Activated CD4-positive, alpha-beta T cell treated with anti-CD3 and anti-CD28 coated beads, Interleukin-2, amount 50 U/mL, for 24 hours (primary cell): Measurements from ENCODE around the gene SACS.
"Not testable (repeated sequence)": the region's sequence is repeated elsewhere in the genome, so short reads cannot be mapped to it uniquely, and the experiment has no call there.

ENCODE experiments used
- DNase-seq, 2 donors: peaks; one replicate each; pipeline ENCODE4 v3.0.0-alpha.2; 2020; ENCODE audit warnings: low read depth in 1 of 2, low spot score in 1 of 2

Gene SACS

DNA sequence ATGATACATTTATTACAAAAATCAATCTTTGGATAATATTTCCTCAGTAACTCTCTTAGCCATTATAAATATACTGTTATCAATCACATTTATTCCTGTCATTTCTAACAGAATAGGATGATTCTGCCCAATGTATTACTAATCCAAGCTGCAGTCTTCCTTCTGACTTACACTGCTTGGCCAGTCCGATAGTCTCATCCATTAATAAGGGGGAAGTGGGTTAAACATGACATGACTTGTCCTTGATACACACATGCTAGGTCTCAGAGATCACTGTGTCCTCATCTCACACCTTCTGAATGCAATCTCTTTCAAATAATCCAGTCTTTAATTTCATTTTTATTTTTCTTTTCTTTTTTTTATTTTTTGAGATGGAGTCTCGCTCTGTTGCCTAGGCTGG lies 18.8 kb downstream of the SACS start:
- no peak for DNase-seq

DNA sequence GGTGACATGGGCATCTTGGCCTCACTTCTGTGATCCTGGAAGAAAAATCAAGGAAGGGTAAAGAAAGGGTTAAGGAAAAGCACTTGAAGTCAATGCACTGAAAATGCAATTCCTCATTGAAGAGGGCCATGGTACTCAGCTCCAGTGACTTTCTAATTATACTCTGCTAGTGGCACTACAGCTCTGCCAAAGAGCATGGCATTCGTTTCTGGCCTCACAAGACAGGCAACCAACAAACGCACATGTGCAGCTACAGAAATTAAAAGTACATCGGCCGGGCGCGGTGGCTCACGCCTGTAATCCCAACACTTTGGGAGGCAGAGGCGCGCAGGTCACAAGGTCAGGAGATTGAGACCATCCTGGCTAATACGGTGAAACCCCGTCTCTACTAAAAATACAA lies 21.8 kb downstream of the SACS start:
- DNase-seq, result no peak

DNA sequence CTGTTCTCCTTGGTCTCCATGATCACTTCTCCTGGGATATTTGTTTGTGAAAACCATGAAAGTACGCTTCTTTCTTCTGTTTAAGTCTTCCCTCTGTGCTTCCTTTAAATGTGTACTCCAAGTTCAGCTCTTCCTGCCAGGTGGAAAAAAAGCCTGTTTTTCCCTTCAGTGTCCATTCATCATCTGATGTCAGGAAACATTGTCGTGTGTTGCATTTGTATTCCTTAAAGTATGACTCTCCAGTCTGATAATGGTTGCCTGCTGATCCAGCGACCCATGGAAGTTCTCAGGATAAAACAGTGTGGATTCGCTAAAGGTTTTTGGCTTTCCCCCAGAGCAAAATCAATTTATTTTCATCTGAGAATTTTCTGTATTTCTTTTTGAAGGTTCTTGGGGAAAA lies 22.3 kb downstream of the SACS start:
- no peak for DNase-seq

DNA sequence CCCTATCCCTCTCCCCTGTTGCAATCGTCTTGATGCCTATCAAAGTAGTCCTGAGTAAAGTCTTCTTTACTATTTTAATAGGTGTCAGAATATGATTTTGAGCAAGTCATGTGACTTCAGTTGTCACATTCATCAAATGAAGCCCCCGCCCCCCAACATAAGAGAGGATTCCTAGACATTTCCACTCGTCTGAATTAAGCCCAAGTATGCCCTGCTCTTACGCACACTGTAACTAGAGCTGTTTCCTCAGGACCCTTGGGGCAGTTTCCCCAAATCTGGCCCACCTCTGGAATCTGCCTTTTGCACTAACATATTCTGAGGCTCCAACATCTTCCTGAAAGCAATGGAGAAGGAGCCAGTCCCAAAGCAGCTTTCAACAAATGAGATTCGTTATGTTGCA lies 25.5 kb downstream of the SACS start:
- DNase-seq, result no peak

DNA sequence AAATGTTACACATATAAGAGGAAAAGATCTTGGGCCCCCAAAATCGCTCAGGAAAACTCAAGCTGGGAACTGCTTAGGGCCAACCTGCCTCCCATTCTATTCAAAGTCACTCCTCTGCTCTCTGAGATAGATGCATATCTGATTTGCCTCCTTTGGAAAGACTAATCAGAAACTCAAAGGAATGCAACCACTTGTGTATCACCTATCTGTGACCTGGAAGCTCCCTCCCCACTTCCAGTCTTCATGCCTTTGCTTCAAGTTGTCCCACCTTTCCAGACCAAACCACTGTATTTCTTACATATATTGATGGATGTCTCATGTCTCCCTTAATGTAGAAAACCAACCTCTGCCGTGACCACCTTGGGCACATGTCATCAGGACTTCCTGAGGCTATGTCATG lies 32.3 kb downstream of the SACS start:
- not testable (repeated sequence) for DNase-seq

DNA sequence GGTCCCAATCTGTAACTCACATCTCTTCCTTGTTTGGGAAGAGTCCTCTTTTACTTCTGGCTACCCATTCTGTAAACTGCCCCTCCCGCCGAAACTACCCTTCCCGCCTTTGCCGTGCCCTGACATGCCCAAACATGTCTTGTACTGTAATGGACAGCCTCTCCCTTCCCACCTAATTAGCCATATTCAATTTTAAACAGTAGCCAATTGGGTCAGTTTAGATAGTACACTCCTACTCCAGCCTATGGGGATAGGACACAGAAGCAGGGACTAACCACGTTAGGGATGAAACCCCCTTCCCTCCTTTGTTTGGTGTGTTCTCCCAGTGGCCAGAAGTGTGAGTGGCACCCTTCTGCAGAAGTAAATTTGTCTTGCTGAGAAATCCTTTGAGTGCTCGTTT lies 34.2 kb downstream of the SACS start:
- DNase-seq, result no peak

DNA sequence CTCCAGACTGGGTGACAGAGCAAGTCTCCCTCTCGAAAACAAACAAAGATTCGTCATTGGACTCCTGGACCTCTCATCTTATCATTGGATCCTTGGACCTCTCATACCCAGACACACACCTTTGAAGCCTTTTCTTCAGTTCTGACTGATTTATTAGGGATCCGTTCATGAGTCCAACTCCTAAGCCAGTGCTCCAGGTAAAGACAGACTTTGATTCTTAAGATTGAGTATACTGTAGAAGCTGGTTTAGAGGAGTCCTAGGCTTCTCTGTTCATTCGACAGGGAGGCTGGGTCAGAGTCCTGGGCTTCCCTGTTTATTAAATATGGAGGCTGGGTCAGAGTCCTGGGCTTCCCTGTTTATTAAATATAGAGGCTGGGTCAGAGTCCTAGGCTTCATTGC lies 38.7 kb downstream of the SACS start:
- DNase-seq, result no peak

DNA sequence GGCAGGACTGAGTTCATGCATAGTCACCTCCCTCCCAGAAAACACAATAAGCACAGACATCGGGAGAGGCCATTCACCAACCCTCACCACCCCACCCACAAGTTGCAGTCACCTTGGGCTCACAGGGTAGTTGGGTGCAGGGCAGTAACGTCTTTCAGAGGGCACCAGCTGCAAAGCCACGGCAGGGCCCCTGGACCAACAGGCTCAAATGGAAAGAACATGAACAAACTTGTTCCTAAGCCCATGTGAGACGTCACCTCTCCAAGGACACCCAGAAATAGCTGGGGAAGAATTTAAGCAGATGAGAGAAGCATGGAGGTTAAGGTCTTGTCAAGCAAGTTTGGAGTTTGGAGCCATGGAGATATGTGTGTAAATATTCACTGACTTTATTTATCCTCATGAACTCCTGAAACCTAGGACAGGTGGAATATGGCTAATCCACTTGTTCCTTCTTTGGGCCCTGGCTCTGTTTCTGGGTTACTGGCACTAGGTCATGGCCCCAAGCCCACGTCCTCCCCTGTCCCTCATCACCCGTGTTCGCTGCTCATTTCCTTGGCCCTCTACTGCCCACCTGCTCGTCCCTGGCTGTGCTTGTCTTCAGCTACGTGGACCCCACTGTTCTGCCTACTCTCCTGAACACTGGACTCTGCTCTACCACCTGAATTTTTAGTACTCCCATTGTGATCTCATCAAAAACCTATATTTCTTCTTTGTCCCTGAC lies 40.4 kb downstream of the SACS start:
- DNase-seq, result no peak

DNA sequence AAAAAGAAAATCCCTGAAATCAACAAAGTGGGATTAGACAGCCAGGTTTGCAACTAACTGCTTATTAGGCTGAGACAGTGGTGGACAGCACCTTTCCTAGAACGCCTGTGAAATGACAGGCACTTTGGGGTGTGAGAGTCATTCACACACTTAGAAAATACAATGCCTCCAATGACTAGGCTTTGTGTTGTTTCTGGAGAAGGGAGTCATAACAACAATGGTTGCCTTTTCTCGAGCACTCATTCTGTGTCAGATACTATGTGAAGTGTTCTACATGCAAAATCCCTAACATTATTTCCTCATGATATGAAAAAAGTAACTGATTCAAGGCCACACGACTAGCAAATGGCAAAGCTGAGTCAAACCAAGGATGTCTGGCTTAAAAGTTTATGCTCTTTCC lies 41.2 kb downstream of the SACS start:
- DNase-seq, result no peak

DNA sequence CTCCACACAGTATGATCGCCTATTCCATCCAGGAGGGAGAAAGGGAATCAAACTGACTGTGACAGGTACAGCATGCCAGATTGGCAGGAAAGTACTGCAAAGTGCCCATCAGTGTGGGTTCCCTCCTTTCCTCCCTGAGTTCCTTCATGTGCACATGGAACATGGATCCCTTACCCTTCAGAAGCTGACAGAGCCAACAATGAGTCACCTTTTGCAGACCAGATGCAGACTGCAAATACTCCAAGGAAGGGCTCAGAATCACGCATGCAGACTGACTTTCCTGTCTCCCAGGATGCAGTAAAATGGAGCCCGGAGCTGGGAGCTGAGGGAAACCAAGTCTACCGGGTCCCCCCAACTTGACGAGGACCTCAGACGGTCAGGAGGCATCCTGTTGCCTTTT lies 41.8 kb downstream of the SACS start:
- no peak for DNase-seq

DNA sequence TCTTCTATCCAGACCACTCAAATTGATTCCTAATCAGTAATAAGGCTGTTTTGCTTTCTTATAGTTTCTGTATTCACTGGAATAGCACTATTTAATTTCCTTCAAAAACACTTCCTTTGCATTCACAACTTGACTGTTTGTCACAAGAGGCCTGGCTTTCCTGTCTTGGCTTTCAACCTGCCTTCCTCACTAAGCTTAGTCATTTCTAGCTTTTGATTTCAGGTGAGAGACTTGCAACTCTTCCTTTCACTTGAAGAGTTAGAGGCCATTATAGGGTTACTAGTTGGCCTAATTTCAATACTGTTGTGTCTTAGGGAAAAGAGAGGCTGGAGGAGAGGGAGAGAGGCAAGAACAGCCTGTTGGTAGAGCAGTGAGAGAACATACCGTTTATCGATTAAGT lies 47.0 kb downstream of the SACS start:
- no peak for DNase-seq

DNA sequence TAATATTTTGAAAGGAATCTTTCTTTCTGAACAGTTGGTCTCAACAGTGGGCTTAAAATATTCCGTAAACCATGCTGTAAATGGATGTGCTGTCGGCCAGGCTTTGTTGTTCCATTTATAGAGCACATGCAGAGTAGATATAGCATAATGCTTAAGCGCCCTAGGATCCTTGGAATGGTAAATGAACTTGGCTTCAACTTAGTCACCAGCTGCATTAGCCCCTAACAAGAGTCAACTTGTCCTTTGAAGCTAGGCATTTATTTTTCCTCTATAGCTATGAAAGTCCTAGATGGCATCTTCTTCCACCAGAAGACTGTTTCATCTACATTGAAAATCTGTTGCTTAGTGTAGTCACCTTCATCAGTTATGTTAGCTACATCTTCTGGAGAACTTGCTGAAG lies 47.6 kb downstream of the SACS start:
- DNase-seq, result no peak

DNA sequence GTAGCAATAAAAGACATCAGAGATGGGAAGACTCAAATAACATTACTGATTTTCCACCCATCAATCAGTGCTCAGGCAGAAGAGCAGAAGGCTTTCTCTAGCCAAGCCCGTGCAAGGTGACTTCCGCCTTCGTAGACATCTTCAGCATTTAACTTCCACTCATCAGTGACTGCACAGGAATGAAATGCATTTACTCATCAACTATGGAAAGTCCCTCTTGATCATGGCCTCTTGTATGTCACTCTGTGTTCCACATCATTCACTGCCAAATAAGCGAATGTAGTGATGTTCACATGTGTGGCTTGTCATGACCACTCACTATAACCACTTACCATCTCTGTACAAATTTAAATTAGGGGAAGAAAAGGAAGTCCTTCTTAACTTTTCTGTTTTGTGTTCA lies 49.4 kb downstream of the SACS start:
- peak in 1 of 2 donors; percentile 19 for DNase-seq

DNA sequence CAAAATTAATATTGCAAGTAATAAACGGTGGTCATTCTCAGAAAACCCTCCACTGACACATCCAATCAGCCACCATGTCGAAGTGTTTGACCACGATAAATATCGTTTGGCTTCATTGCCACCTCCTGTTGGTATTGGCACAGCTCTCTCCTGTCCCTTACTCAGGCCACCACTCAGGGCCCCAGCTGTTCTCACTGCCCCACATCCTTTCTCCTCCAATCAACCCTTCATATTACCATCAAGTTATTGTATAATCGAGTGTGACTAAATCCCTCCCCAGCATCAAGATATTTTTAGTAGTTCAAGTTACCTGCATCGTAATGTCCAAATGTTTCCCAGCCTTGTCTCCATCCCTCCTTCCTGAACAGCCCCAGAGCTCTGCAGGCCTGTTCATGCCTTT lies 50.4 kb downstream of the SACS start:
- no peak for DNase-seq

DNA sequence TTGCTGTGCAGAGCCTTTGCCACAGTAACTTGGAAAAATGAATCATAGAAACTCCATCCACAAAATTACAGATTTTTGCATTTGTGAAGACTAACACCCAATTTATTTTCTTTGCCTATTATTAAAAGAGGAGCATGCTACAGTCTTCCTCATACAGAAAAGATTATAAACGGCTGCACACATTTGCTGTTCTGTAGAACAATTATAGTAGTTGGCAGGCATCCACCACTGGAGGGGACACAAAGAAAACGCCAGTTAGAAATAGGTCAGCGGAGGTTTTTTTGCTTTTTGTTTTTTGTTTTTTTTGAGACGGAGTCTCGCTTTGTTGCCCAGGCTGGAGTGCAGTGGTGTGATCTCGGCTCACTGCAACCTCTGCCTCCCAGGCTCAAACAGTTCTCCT lies 51.6 kb downstream of the SACS start:
- no peak for DNase-seq

DNA sequence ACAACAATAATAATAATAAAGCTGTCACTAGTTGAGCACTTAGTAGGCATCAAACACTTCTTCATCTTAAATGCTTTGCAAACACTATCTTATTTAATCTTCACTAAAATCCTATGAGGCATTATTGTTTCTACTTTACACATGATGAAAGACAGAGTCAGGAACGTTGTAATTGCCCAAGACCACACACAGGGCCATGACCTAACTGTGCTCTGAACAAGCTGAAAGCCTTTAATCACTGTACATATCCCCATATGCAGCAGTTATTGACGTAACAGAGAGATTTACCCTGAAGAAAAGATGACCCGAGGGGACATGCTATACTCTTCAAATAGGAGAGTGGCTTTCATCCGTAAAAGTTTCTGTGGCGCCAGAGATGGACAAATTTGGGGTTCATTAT lies 53.0 kb downstream of the SACS start:
- no peak for DNase-seq

DNA sequence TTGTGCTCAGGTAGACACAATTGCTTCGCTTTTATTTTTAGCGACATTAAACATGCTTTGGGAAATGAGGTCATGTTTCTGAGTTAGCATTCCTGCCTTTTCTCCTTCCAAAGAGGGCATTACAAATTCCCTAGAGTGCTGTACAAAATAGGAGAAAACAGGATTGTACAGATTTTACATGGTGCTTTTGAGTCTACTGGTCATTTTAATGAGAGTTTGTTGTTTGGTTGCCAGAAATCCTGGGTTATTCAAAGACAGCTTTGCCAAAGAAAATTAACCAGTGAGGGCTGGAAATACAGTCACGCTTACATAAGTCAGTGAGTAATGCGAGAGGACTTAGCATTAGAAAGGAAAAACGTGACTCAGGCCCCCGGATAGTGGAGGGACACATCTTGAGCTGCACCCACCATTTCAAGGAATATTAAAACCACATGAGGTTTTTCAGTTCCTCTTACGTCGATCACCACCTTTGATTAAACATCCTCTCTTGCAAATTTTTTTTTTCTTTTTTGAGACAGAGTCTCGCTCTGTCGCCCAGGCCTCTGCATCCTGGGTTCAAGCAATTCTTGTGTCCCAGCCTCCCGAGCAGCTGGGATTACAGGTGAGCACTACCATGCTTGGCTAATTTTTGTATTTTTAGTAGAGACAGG lies 55.4 kb downstream of the SACS start:
- peak; percentile 14 to 75 for DNase-seq

DNA sequence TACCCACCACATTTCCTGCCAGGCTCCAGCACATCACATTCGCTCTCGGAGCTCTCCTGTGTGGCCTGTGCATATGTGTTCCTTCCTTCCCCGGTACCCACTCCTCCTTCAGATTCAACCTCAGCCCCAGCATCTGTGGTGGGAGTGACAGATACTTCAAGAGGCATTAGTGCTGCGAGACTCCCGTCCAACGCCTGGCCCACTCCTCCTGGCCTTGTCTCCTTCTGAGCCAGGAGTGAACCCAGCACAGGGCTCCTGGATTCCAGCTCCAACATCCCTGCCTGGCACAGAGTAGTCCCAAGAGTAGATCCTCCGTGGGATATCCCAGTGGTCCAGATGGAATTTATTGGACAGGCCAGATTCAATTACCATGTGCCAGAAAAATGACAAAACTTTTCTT lies 55.9 kb downstream of the SACS start:
- no peak for DNase-seq

DNA sequence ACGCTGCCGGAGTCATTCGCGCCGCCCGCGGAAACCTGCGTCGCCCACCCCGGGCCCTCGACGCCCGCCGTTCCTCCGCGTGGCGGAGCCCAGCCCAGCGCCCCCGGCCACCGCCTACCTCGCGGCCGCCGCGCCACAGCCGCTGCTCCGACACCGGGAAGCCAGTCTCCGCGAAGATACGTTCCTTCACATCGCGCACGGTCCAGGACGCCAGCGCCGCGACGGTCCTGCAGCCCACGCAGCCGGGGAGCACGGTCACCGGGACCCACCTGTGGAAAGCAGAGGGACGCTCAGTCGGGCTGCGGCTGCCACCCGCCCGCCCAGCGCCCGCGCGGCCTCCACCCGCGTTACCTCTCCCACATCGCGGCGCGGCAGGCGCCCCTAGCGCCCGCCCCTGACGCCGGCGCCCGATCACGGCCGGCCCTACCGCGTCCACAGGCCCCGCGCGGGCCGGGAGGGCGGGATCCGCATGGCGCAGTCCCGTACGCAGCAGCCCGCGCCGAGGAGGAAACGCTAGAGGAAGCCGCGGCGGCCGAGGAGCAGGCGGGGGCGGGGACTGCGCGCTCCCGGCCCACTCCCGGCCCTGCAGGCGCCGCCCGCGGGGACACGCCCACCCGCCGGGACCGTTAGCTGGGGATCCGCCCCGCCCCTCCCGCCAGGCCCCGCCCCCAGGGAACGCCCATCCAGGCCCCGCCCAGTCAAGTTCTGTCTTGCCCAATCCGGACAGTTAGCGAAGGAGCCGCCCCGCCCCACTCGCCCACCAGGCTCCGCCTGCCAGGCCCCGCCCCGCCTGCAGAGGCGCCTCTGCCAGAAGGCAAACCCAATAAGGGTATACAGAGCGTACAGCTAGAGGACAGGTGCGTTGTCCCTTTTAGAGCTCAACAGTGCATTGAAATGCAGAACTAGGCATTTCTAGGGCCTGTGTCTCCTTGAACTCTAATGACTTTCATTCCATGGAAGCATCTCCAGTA lies 58.2 kb downstream of the SACS start:
- peak; percentile 96 to 98 for DNase-seq

DNA sequence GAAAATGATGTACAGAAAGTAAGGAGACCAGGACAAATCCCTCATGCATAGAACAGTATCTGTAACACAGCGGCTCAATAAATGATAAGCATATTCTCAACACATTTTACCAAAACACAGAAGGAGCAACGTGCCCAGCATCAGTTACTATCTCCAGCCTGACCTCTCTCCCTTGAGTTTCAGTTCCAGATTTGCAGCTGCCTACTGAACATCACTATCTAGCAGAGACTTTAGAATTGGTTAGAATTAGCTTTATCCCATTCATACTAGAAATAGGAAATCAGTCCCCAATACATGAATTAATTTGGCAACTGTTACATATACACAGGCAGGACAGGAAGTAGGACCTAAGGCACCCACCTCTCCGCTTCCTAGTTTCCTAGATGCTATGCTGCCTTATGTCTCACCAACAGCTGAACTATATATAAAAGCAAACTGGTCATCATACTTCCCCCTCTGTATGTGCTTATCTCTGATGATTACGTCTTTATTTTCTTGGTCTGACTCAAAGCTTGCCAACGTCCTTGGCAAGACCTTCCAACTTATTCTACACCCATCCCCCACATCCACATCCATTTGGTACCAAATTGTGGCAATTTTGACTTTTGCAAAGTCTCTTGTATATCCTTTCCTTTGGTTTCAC lies 61.1 kb downstream of the SACS start:
- no peak for DNase-seq

DNA sequence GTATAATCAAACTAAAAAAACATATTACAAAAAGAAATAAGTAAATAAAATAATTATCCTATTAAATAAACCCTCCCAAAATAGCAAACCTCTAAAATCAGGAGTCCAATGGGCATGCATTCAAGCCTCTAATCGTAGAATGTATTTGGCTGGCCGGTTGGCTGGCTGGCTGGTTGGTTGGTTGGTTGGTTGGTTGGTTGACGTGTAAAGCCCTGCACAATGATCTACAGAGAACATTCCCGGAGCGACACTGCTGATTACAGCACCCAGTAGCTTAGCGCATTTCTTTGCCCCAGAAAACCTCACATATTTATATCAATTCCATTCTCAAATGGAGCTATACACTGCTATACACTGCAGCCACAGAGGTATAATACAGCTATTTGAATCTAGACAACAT lies 65.6 kb downstream of the SACS start:
- DNase-seq, result no peak

DNA sequence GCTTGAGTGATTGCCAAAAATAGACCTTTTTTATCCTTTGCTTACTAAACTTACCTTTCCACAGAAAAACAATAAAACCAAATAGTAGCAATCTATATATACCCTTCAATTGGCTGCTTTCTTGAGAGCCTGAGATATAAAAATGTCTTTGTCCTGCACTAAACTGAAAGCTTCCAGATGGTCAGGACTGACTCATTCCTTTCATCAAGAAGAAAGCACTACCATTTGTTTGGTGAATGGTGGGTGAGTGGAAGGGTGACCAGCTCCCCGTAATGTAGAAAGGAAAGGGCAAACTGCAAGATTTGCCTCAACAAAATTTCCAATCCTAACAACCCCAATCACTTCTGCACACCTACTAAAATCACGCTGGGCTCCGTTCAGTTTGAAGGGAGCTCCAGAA lies 67.8 kb downstream of the SACS start:
- no peak for DNase-seq
